ENCODE results near the gene SLC25A44. TPM values are rescaled to one million over a fixed set of nuclear protein-coding genes. Genes with fewer than 3 reads are reported as not detected.

SLC25A44 gene
- total RNA-seq, 2 experiments from 2014 or later: 27.7 to 36.3 TPM

GRCh38 chr1:156246781-156247459 is 53.0 kb downstream of the SLC25A44 start:
- no peak for DNase-seq
- peaks cover 37% of the 10 kb centered on the region for H3K4me1 Mint-ChIP-seq
- CTCF ChIA-PET: interaction anchor here (0.9 to 1.0 kb wide), 2 partner anchors 22 to 24 kb away, joined by 3 to 5 read pairs; no protein-coding TSS in a partner anchor
- H3K4me3 Mint-ChIP-seq: no peak overlapping the region
- no peaks in the 10 kb centered on the region for H3K9me3 Mint-ChIP-seq
- H3K27ac Mint-ChIP-seq: no peak overlapping the region
- no peaks in the 10 kb centered on the region for H3K27me3 Mint-ChIP-seq
- POLR2A ChIA-PET: interaction anchor here (1.0 to 2.7 kb wide), 4 partner anchors 11 to 133 kb away, joined by 3 to 13 read pairs (median 4); partner anchors contain the start of genes PMF1 and SMG5
- peaks cover 12% of the 10 kb centered on the region for H3K36me3 Mint-ChIP-seq (ENCODE audit: low read depth)

- POLR2A ChIA-PET: interaction anchor here (0.8 to 1.0 kb wide), 3 partner anchors 21 to 35 kb away, joined by 3 to 4 read pairs (median 3); partner anchors contain the start of genes PMF1 and SMG5
- H3K36me3 Mint-ChIP-seq (ENCODE audit: low read depth): peaks cover 14% of the 10 kb centered on the region
- H3K4me1 Mint-ChIP-seq: peaks cover 42% of the 10 kb centered on the region
These were observed 53.8 kb downstream of the SLC25A44 start, which contains the start of gene PAQR6 for GRCh38 chr1:156247460-156248322. TSS of gene PAQR6 (minus strand) at chr1:156248056. CDS start at chr1:156246731, 1,325 bp downstream.

DNA sequence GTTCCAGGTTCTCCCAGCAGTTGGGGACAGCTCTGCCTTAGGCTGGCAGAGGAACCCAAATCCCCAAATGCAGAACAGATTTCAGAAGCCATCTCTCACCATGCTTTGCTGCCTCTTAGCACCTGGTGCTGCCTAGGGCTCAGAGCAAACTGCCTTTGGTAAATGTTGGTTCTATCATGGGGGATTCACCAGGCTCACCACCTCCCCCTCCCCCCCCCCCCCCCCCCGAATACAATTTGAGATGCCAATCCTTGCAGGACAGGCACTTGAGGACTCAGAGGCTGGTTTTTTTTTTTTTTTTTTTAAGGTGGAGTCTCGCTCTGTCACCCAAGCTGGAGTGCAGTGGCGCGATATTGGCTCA is 54.4 kb downstream of the SLC25A44 start:
- H3K27me3 Mint-ChIP-seq: no peaks in the 10 kb centered on the region
- no peak for DNase-seq
- ChIA-PET CTCF (no interaction called here), POLR2A (interaction anchor here (1.0 kb wide), 1 partner anchor 22 kb away, joined by 3 read pairs; no protein-coding TSS in a partner anchor)
- no peak overlapping the region for H3K4me3 Mint-ChIP-seq
- H3K27ac Mint-ChIP-seq: no peak overlapping the region
- peaks cover 44% of the 10 kb centered on the region for H3K4me1 Mint-ChIP-seq
- peaks cover 20% of the 10 kb centered on the region for H3K36me3 Mint-ChIP-seq (ENCODE audit: low read depth)
- no peaks in the 10 kb centered on the region for H3K9me3 Mint-ChIP-seq

More at GRCh38 chr1:156247460-156248322, 53.8 kb downstream of the SLC25A44 start, which contains the start of gene PAQR6:
- DNase-seq: no peak
- Mint-ChIP-seq H3K4me3 (no peak within 1 kb of the TSS), H3K9me3 (no peaks in the 10 kb centered on the region), H3K27ac (no peak within 1 kb of the TSS), H3K27me3 (no peaks in the 10 kb centered on the region)
- CTCF ChIA-PET: no interaction called here

DNA sequence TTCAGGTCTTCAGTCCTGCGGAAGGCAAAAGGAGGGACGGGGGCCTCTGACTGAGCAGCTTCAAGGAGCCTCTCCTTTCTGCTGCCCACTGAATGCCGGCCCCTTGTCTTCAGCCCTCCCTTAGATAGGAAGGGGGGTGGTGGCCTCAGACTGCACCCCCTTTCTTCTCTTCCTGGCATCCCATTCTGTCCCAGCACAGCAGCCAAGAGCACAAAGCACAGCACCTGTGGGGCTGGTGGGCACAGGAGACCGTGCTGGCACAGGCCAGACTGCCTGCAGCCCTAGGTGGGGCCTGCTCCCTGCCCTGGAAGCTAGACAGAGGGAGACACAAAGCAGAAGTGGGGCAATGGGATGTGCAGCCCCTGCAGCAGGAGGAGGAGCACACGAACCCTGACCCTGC is 55.7 kb downstream of the SLC25A44 start:
- DNase-seq: no peak
- H3K9me3 Mint-ChIP-seq: no peaks in the 10 kb centered on the region
- peaks cover 28% of the 10 kb centered on the region for H3K36me3 Mint-ChIP-seq (ENCODE audit: low read depth)
- no peak overlapping the region for H3K27ac Mint-ChIP-seq
- CTCF ChIA-PET: no interaction called here
- no peaks in the 10 kb centered on the region for H3K27me3 Mint-ChIP-seq
- peaks cover 41% of the 10 kb centered on the region for H3K4me1 Mint-ChIP-seq
- H3K4me3 Mint-ChIP-seq: no peak overlapping the region
- POLR2A ChIA-PET: interaction anchor here (1.2 kb wide), 1 partner anchor 16 kb away, joined by 3 read pairs; no protein-coding TSS in a partner anchor

GRCh38 chr1:156251527-156251926 is 57.6 kb downstream of the SLC25A44 start:
- no peaks in the 10 kb centered on the region for H3K9me3 Mint-ChIP-seq
- peaks cover 36% of the 10 kb centered on the region for H3K36me3 Mint-ChIP-seq (ENCODE audit: low read depth)
- peaks cover 25% of the 10 kb centered on the region for H3K4me1 Mint-ChIP-seq
- DNase-seq: no peak
- POLR2A ChIA-PET: interaction anchor here (0.9 to 2.2 kb wide), 7 partner anchors 8 to 39 kb away, joined by 3 to 12 read pairs (median 5); partner anchors contain the start of genes BGLAP, PMF1, SMG5 and TMEM79
- H3K4me3 Mint-ChIP-seq: no peak overlapping the region
- CTCF ChIA-PET: interaction anchor here (1.2 to 1.5 kb wide), 5 partner anchors 9 to 185 kb away, joined by 3 to 4 read pairs (median 3); partner anchors contain the start of gene BGLAP
- H3K27me3 Mint-ChIP-seq: no peaks in the 10 kb centered on the region
- H3K27ac Mint-ChIP-seq: peak overlapping the region; percentile 64

GRCh38 chr1:156253634-156254033 is 59.7 kb downstream of the SLC25A44 start:
- H3K4me3 Mint-ChIP-seq: no peak overlapping the region
- no peaks in the 10 kb centered on the region for H3K9me3 Mint-ChIP-seq
- H3K4me1 Mint-ChIP-seq: peaks cover 34% of the 10 kb centered on the region
- H3K27me3 Mint-ChIP-seq: no peaks in the 10 kb centered on the region
- H3K27ac Mint-ChIP-seq: no peak overlapping the region
- peaks cover 53% of the 10 kb centered on the region for H3K36me3 Mint-ChIP-seq (ENCODE audit: low read depth)
- POLR2A ChIA-PET: interaction anchor here (1.1 to 2.0 kb wide), 4 partner anchors 8 to 142 kb away, joined by 3 to 5 read pairs (median 4); partner anchors contain the start of gene SMG5
- no peak for DNase-seq
- CTCF ChIA-PET: no interaction called here

GRCh38 chr1:156257711-156258110 is 63.8 kb downstream of the SLC25A44 start:
- Mint-ChIP-seq H3K4me3 (no peak overlapping the region), H3K36me3 (ENCODE audit: low read depth) (peaks cover 67% of the 10 kb centered on the region), H3K9me3 (no peaks in the 10 kb centered on the region), H3K27ac (peak overlapping the region; percentile 45), H3K4me1 (peaks cover 17% of the 10 kb centered on the region), H3K27me3 (no peaks in the 10 kb centered on the region)
- ChIA-PET CTCF (interaction anchor here (0.6 to 1.3 kb wide), 3 partner anchors 112 to 865 kb away, joined by 3 read pairs; no protein-coding TSS in a partner anchor), POLR2A (interaction anchor here (1.2 to 2.5 kb wide), 2 partner anchors 11 to 25 kb away, joined by 3 to 7 read pairs; partner anchors contain the start of gene SMG5)
- no peak for DNase-seq

GRCh38 chr1:156258859-156259258 is 65.0 kb downstream of the SLC25A44 start:
- no peak for DNase-seq
- Mint-ChIP-seq H3K27ac (no peak overlapping the region), H3K4me3 (no peak overlapping the region), H3K36me3 (ENCODE audit: low read depth) (peaks cover 68% of the 10 kb centered on the region), H3K9me3 (no peaks in the 10 kb centered on the region), H3K4me1 (peaks cover 17% of the 10 kb centered on the region), H3K27me3 (no peaks in the 10 kb centered on the region)
- POLR2A ChIA-PET: interaction anchor here (1.4 to 2.5 kb wide), 3 partner anchors 8 to 23 kb away, joined by 5 to 7 read pairs (median 5); partner anchors contain the start of gene SMG5
- CTCF ChIA-PET: no interaction called here

DNA sequence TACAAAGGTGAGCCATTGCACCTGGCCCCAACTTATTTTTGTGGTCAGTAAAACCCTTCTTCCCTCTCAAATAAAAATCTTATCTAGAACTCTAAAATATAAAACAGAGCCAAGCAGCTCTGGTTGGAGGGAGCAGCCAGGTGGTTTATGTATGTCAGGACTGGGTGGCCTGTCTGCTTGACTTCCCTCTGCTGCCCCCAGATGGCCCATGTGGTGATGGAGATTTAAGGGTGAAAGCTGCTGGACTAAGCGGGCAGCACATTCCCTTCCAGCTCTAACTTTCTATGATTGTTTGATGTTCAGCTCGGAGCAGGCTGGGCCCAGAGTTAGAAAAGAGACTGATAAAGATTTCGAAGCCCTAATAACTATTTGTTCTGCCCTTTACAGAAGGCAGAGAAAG is 65.9 kb downstream of the SLC25A44 start:
- Mint-ChIP-seq H3K9me3 (no peaks in the 10 kb centered on the region), H3K4me3 (no peak overlapping the region), H3K27ac (no peak overlapping the region), H3K36me3 (ENCODE audit: low read depth) (peaks cover 71% of the 10 kb centered on the region), H3K27me3 (no peaks in the 10 kb centered on the region), H3K4me1 (peaks cover 15% of the 10 kb centered on the region)
- ChIA-PET CTCF (no interaction called here), POLR2A (interaction anchor here (1.4 to 1.8 kb wide), 3 partner anchors 9 to 23 kb away, joined by 5 to 9 read pairs (median 5); partner anchors contain the start of gene SMG5)
- DNase-seq: no peak

GRCh38 chr1:156260896-156261295 is 67.0 kb downstream of the SLC25A44 start:
- H3K4me3 Mint-ChIP-seq: no peak overlapping the region
- ChIA-PET CTCF (no interaction called here), POLR2A (interaction anchor here (0.7 to 3.5 kb wide), 3 partner anchors 9 to 22 kb away, joined by 3 to 17 read pairs (median 5); partner anchors contain the start of gene SMG5)
- H3K36me3 Mint-ChIP-seq (ENCODE audit: low read depth): peaks cover 78% of the 10 kb centered on the region
- no peaks in the 10 kb centered on the region for H3K27me3 Mint-ChIP-seq
- H3K4me1 Mint-ChIP-seq: peaks cover 15% of the 10 kb centered on the region
- DNase-seq: no peak
- no peaks in the 10 kb centered on the region for H3K9me3 Mint-ChIP-seq
- H3K27ac Mint-ChIP-seq: peak overlapping the region; percentile 40
